ENCODE results near the gene SGSM2.

Gene SGSM2

DNA sequence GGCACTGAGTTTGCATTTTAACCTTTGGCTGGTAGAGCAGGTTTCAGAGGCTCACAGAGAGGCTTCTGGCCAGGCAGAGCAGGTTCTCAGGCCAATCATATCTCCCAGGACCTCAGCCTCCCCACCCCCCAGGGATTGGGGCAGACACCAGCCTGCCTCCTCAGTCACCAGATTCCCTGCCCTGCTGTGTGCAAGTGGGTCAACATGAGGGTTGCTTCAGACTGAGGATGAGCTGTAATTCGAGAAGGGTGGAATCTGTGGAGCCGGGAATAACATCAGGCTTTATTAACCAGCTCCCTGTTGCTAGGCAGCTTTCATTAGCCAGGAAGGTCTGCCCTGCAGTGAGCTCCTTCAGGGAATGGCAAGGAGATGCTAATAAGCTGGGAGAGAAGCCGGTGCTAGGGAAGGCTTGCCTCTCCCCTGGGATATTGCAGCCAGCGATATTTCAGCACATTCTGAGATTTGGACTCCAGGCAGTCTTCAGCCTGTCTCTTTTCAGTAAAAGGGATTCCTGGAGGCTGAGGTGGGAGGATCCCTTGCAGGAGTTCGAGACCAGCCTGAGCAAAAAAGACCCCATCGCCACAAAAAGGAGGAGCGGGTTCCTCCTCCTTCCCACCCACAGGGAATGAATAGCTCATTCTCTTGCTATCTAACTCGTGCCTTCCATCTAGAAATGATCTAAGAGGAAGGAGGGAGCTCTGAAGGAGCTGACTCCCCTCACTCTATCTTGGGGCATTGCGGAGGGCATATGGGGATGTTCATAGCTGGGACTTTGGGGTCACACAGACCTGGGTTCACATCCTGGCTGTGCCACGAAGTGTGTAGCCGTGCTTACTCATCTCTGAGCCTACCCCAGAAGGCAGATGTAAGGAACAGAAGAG lies 10.7 kb downstream of the SGSM2 start:
- WGBS (ENCODE audit: insufficient coverage) = 95% methylated on average over 7 of the region's 11 CpGs
- no peaks in the 10 kb centered on the region for H3K9me3 ChIP-seq (ENCODE audit: control extremely low read depth in 1 of 5, control insufficient read depth in 4 of 5, insufficient read depth in 2 of 5, low read depth in 1 of 5, low read length in 4 of 5)
- peaks cover 2 to 34% (median 21%) of the 10 kb centered on the region in 4 experiments for H3K36me3 ChIP-seq (ENCODE audit: control insufficient read depth in 4 of 4, insufficient read depth in 4 of 4, low read length in 3 of 4)
- ChIA-PET CTCF (interaction anchor here (0.6 to 2.1 kb wide), 5 partner anchors 10 to 22 kb away, joined by 3 to 8 read pairs (median 5); partner anchors contain the start of gene TSR1), POLR2A (interaction anchor here (0.8 kb wide), 1 partner anchor 12 kb away, joined by 3 read pairs; the partner anchor contains the start of gene TSR1)
- no peaks in the 10 kb centered on the region for H3K4me1 ChIP-seq (ENCODE audit: control extremely low read depth in 1 of 4, control insufficient read depth in 4 of 4, insufficient read depth in 4 of 4, low read length in 3 of 4)
- DNase-seq = no peak
- no peak overlapping the region for H3K4me3 ChIP-seq (ENCODE audit: control insufficient read depth in 1 of 7, extremely low read depth in 1 of 7, insufficient read depth in 4 of 7, low read depth in 2 of 7, low read length in 6 of 7)
- H3K27ac ChIP-seq (ENCODE audit: insufficient read depth in 1 of 2, low read depth in 1 of 2, low read length in 2 of 2, poor library complexity in 1 of 2, severe bottlenecking in 2 of 2) = no peak overlapping the region
- H3K27me3 ChIP-seq (replicated peaks in 2 of 5; ENCODE audit: control insufficient read depth in 4 of 5, insufficient read depth in 5 of 5, low read length in 4 of 5) = no peaks in the 10 kb centered on the region

DNA sequence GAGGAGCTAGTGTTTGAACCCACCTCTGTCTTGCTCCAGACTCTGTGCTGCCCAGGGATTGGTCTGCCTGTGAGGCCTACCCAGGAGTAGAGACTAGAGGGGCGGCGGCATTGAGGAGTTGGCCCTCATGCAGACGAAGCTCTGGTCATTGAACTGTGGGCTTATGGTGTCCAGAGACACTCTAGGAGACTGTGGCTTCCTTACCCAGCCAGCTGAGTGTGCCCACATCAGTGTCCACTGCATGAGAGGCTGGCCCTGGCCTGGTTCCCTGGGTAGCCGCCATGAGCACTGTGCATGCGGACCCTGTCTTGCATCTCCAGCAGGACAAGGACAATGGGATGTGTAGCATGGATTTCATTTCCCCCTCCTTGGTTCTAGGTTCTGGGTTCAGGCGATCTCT lies 14.0 kb downstream of the SGSM2 start:
- POLR2A ChIA-PET = interaction anchor here (0.6 kb wide), 1 partner anchor 16 kb away, joined by 3 read pairs; no protein-coding TSS in a partner anchor

DNA sequence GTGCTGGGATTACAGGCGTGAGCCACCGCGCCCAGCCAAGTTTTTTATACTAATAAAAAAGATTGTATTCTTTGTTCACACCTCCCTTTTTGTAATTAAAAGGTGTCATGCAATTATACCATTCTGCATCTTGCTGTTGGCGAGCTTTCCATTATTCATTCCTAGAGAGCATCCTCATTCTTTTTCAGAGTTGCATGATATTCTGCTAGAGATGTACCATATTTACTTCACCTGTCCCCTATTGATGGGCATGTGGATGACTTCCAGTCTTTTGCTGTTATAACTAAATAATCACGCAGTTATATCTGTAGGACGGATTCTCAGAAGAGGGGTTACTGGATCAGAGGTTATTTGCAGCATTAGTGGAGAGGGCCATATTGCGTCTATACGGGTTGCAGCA lies 17.0 kb downstream of the SGSM2 start:
- DNase-seq = no peak
- no peak overlapping the region for H3K4me3 ChIP-seq (ENCODE audit: control insufficient read depth in 1 of 7, extremely low read depth in 1 of 7, insufficient read depth in 4 of 7, low read depth in 2 of 7, low read length in 6 of 7)
- peaks cover 0 to 4% (median 3%) of the 10 kb centered on the region in 4 experiments for H3K36me3 ChIP-seq (ENCODE audit: control insufficient read depth in 4 of 4, insufficient read depth in 4 of 4, low read length in 3 of 4)
- H3K27me3 ChIP-seq (replicated peaks in 2 of 5; ENCODE audit: control insufficient read depth in 4 of 5, insufficient read depth in 5 of 5, low read length in 4 of 5) = no peaks in the 10 kb centered on the region
- WGBS (ENCODE audit: insufficient coverage) = 97% methylated on average over 4 of the region's 8 CpGs
- ChIA-PET CTCF (interaction anchor here (0.8 to 3.7 kb wide), 4 partner anchors 8 to 27 kb away, joined by 4 to 21 read pairs (median 13); partner anchors contain the start of genes SGSM2 and TSR1), POLR2A (interaction anchor here (0.7 kb wide), 1 partner anchor 67 kb away, joined by 3 read pairs; no protein-coding TSS in a partner anchor)
- H3K9me3 ChIP-seq (ENCODE audit: control extremely low read depth in 1 of 5, control insufficient read depth in 4 of 5, insufficient read depth in 2 of 5, low read depth in 1 of 5, low read length in 4 of 5) = no peaks in the 10 kb centered on the region
- H3K4me1 ChIP-seq (ENCODE audit: control extremely low read depth in 1 of 4, control insufficient read depth in 4 of 4, insufficient read depth in 4 of 4, low read length in 3 of 4) = no peaks in the 10 kb centered on the region
- no peak overlapping the region for H3K27ac ChIP-seq (ENCODE audit: insufficient read depth in 1 of 2, low read depth in 1 of 2, low read length in 2 of 2, poor library complexity in 1 of 2, severe bottlenecking in 2 of 2)

More for the DNA sequence above, 14.0 kb downstream of the SGSM2 start:
- Histone ChIP-seq H3K36me3 (ENCODE audit: control insufficient read depth in 4 of 4, insufficient read depth in 4 of 4, low read length in 3 of 4) (peaks cover 0 to 9% (median 5%) of the 10 kb centered on the region in 4 experiments), H3K27ac (ENCODE audit: insufficient read depth in 1 of 2, low read depth in 1 of 2, low read length in 2 of 2, poor library complexity in 1 of 2, severe bottlenecking in 2 of 2) (no peak overlapping the region), H3K4me1 (ENCODE audit: control extremely low read depth in 1 of 4, control insufficient read depth in 4 of 4, insufficient read depth in 4 of 4, low read length in 3 of 4) (no peaks in the 10 kb centered on the region), H3K9me3 (ENCODE audit: control extremely low read depth in 1 of 5, control insufficient read depth in 4 of 5, insufficient read depth in 2 of 5, low read depth in 1 of 5, low read length in 4 of 5) (no peaks in the 10 kb centered on the region), H3K4me3 (ENCODE audit: control insufficient read depth in 1 of 7, extremely low read depth in 1 of 7, insufficient read depth in 4 of 7, low read depth in 2 of 7, low read length in 6 of 7) (no peak overlapping the region), H3K27me3 (replicated peaks in 2 of 5; ENCODE audit: control insufficient read depth in 4 of 5, insufficient read depth in 5 of 5, low read length in 4 of 5) (no peaks in the 10 kb centered on the region)
- CTCF ChIA-PET = interaction anchor here (1.1 to 3.7 kb wide), 3 partner anchors 11 to 28 kb away, joined by 4 to 21 read pairs (median 5); no protein-coding TSS in a partner anchor
- no peak for DNase-seq
- WGBS (ENCODE audit: insufficient coverage) = 100% methylated on average over 4 of the region's 6 CpGs

DNA sequence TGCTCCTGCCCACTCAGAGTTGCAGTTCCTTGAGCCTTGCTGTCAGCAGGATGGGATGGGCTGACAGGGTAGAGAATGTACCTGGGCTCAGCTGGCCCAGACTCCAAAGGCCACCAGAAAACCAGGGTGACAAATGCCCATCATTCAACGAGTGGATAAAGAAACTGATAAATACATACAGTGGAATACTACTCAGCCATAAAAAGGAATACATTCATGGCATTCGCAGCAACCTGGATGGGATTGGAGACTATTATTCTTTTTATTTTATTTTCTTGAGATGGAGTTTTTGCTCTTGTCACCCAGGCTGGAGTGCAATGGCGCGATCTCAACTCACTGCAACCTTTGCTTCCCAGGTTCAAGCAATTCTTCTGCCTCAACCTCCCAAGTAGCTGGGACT lies 19.9 kb downstream of the SGSM2 start:
- CTCF ChIA-PET = interaction anchor here (1.0 to 2.9 kb wide), 3 partner anchors 8 to 25 kb away, joined by 3 to 8 read pairs (median 7); no protein-coding TSS in a partner anchor
- no peak for DNase-seq
- no peaks in the 10 kb centered on the region for H3K9me3 ChIP-seq (ENCODE audit: control extremely low read depth in 1 of 5, control insufficient read depth in 4 of 5, insufficient read depth in 2 of 5, low read depth in 1 of 5, low read length in 4 of 5)
- H3K27me3 ChIP-seq (replicated peaks in 2 of 5; ENCODE audit: control insufficient read depth in 4 of 5, insufficient read depth in 5 of 5, low read length in 4 of 5) = no peaks in the 10 kb centered on the region
- no peaks in the 10 kb centered on the region for H3K4me1 ChIP-seq (ENCODE audit: control extremely low read depth in 1 of 4, control insufficient read depth in 4 of 4, insufficient read depth in 4 of 4, low read length in 3 of 4)
- peaks cover 0 to 22% (median 12%) of the 10 kb centered on the region in 4 experiments for H3K36me3 ChIP-seq (ENCODE audit: control insufficient read depth in 4 of 4, insufficient read depth in 4 of 4, low read length in 3 of 4)
- 90% methylated on average over 3 of the region's 4 CpGs for WGBS (ENCODE audit: insufficient coverage)
- no peak overlapping the region for H3K4me3 ChIP-seq (ENCODE audit: control insufficient read depth in 1 of 7, extremely low read depth in 1 of 7, insufficient read depth in 4 of 7, low read depth in 2 of 7, low read length in 6 of 7)
- no peak overlapping the region for H3K27ac ChIP-seq (ENCODE audit: insufficient read depth in 1 of 2, low read depth in 1 of 2, low read length in 2 of 2, poor library complexity in 1 of 2, severe bottlenecking in 2 of 2)
- POLR2A ChIA-PET = no interaction called here

DNA sequence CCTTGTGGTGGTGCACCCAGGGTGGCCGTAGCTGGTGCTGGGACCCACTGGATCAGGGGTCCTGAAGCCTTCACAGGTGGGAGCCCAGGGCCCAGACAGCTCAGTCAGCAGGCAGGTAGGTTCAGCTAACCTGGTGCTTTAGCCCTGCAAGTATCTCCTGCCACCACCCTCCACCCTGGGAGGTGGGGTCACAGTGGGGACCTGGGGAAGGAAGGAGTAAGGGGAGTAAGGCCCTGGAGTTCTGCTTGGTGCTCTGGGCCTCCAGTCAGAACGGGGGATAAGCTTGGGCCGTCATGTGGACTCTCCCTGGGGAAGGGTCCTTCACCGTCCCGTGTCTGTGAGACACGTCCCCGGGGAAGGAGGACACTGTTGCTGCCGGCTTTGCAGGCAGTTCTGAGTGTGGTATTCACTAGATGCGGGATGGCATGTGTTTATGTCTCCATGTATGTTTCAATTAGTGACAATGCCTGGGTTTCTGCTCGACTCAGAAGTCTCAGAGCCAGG lies 20.7 kb downstream of the SGSM2 start:
- Histone ChIP-seq H3K27ac (ENCODE audit: insufficient read depth in 1 of 2, low read depth in 1 of 2, low read length in 2 of 2, poor library complexity in 1 of 2, severe bottlenecking in 2 of 2) (no peak overlapping the region), H3K27me3 (replicated peaks in 2 of 5; ENCODE audit: control insufficient read depth in 4 of 5, insufficient read depth in 5 of 5, low read length in 4 of 5) (no peaks in the 10 kb centered on the region), H3K4me1 (ENCODE audit: control extremely low read depth in 1 of 4, control insufficient read depth in 4 of 4, insufficient read depth in 4 of 4, low read length in 3 of 4) (no peaks in the 10 kb centered on the region), H3K9me3 (ENCODE audit: control extremely low read depth in 1 of 5, control insufficient read depth in 4 of 5, insufficient read depth in 2 of 5, low read depth in 1 of 5, low read length in 4 of 5) (no peaks in the 10 kb centered on the region), H3K36me3 (ENCODE audit: control insufficient read depth in 4 of 4, insufficient read depth in 4 of 4, low read length in 3 of 4) (peaks cover 0 to 29% (median 17%) of the 10 kb centered on the region in 4 experiments), H3K4me3 (ENCODE audit: control insufficient read depth in 1 of 7, extremely low read depth in 1 of 7, insufficient read depth in 4 of 7, low read depth in 2 of 7, low read length in 6 of 7) (no peak overlapping the region)
- no peak for DNase-seq
- POLR2A ChIA-PET = no interaction called here
- CTCF ChIA-PET = interaction anchor here (1.0 to 2.9 kb wide), 3 partner anchors 9 to 24 kb away, joined by 3 to 8 read pairs (median 7); no protein-coding TSS in a partner anchor
- 99% methylated on average over 10 of the region's 10 CpGs for WGBS (ENCODE audit: insufficient coverage)

DNA sequence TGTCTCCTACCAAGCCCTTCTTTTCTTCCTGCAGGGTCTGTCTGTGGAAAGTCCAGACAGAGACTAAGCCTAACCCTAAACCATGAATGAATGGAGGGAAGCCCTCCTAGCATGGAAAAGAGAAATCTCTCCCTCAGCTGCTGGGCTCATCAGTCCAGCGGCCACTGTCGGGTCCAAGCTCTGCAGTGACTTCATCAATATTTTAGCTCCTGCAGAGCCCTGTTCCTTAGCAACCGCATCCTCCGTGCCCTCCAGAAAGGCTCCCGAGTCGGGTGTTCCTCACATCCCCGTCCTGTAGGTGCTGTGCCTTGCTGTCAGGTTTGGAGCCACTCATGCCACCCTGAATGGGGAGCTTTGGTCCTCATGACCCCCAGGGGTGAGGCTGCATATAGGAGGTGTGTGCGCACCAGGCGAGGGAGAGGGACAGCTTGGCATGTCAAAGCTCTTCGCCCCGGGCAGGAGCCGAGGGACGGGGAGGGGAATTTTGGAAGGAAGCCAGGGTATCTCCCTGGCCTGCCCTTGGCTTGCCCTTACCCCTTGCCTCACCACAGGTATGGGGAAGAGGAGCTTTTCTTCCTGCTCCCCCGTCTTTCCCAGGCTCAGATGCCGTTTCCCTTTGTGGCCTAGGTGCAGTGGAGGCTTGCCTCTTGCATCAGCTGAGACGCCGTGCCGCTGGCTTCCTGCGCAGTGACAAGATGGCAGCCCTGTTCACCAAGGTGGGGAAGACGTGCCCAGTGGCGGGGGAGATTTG lies 23.9 kb downstream of the SGSM2 start:
- Histone ChIP-seq H3K4me1 (ENCODE audit: control extremely low read depth in 1 of 4, control insufficient read depth in 4 of 4, insufficient read depth in 4 of 4, low read length in 3 of 4) (no peaks in the 10 kb centered on the region), H3K4me3 (ENCODE audit: control insufficient read depth in 1 of 7, extremely low read depth in 1 of 7, insufficient read depth in 4 of 7, low read depth in 2 of 7, low read length in 6 of 7) (no peak overlapping the region), H3K9me3 (ENCODE audit: control extremely low read depth in 1 of 5, control insufficient read depth in 4 of 5, insufficient read depth in 2 of 5, low read depth in 1 of 5, low read length in 4 of 5) (no peaks in the 10 kb centered on the region), H3K27me3 (replicated peaks in 2 of 5; ENCODE audit: control insufficient read depth in 4 of 5, insufficient read depth in 5 of 5, low read length in 4 of 5) (no peaks in the 10 kb centered on the region), H3K27ac (ENCODE audit: insufficient read depth in 1 of 2, low read depth in 1 of 2, low read length in 2 of 2, poor library complexity in 1 of 2, severe bottlenecking in 2 of 2) (no peak overlapping the region), H3K36me3 (ENCODE audit: control insufficient read depth in 4 of 4, insufficient read depth in 4 of 4, low read length in 3 of 4) (peaks cover 3 to 57% (median 38%) of the 10 kb centered on the region in 4 experiments)
- DNase-seq = no peak
- whole genome bisulfite sequencing (ENCODE audit: insufficient coverage) = 93% methylated on average over 15 of the region's 21 CpGs
- CTCF ChIA-PET = interaction anchor here (0.6 to 4.5 kb wide), 3 partner anchors 9 to 250 kb away, joined by 3 to 21 read pairs (median 4); no protein-coding TSS in a partner anchor
- POLR2A ChIA-PET = no interaction called here
